HepG2 (cell line): ENCODE measurements around the gene GRIP2. TPM values are rescaled to one million over a fixed set of nuclear protein-coding genes. Genes with fewer than 3 reads are reported as not detected.
A peak's percentile ranks its signal among the peaks of the same experiment; 100 is the strongest.

Source experiments
- ATAC-seq: fragments of 200-7000 bp; cut with Tn5 transposase; 3 replicates; pipeline ENCODE4 v1.9.1; 2020; ENCODE audit warnings: mild to moderate bottlenecking, moderate library complexity
- BruUV-seq: library from RNA; stranded (reverse); fragments of 400-500 nt; replicated peaks from 2 replicates; lab custom pipeline; 2021; lab: Mats Ljungman, UMichigan
- CTCF ChIA-PET: fragments of 300-600 bp; formaldehyde crosslinking; extraction: SDS; loops from one replicate; lab custom pipeline; 2021; ENCODE audit warnings: low total read pairs, inconsistent platforms, low intra/inter-chr PET ratio; lab: Yijun Ruan, JAX
- POLR2A ChIA-PET: fragments of 350-600 bp; sonication (Branson Sonifier 250); formaldehyde crosslinking; loops from one replicate; lab custom pipeline; 2020; ENCODE audit warnings: antibody characterized with exemption, inconsistent platforms; lab: Yijun Ruan, JAX
- DNase-seq: peaks from one replicate; pipeline ENCODE4 v3.0.0-alpha.2; 2015; ENCODE audit warnings: low spot score
- FAIRE-seq: peaks from 3 replicates; lab custom pipeline; 2011; peaks lifted over from hg19 to GRCh38; lab: Jason Lieb, UNC
- H2AFZ ChIP-seq: one replicate; pipeline ENCODE4 v1.6.1; 2011; ENCODE audit warnings: low read length, inconsistent platforms
- H3K27ac ChIP-seq: fragments of 300-600 bp; 3 replicates; pipeline ENCODE4 v1.8.0; 2011; ENCODE audit warnings: mixed run types, mild to moderate bottlenecking, mixed read lengths, low read length, inconsistent platforms; ENCODE audit not compliant: insufficient read depth; ENCODE audit errors: extremely low read length
- H3K27me3 ChIP-seq, 2 experiments: fragments of 200-600 bp in 1 of 2; 2 replicates in 1 of 2; 3 replicates in 1 of 2; pipeline versions ENCODE4 v1.6.0 to v1.8.0; 2011; ENCODE audit warnings: low read length in 2 of 2, mild to moderate bottlenecking in 2 of 2, moderate library complexity in 2 of 2, inconsistent platforms in 1 of 2; ENCODE audit not compliant: insufficient read depth in 2 of 2, control insufficient read depth in 1 of 2
- H3K36me3 ChIP-seq, 2 experiments: fragments of 200-600 bp in 1 of 2; replicated peaks in 1 of 2; 2 replicates in 1 of 2; 3 replicates in 1 of 2; pipeline versions ENCODE4 v1.5.1 to v1.8.0; 2011; ENCODE audit warnings: low read length in 2 of 2, inconsistent platforms in 1 of 2; ENCODE audit not compliant: insufficient read depth in 2 of 2, control insufficient read depth in 1 of 2
- H3K4me1 ChIP-seq: 2 replicates; pipeline ENCODE4 v1.5.1; 2012; ENCODE audit warnings: low read length, inconsistent platforms; ENCODE audit not compliant: insufficient read depth
- H3K4me2 ChIP-seq: 2 replicates; pipeline ENCODE4 v1.6.0; 2011; ENCODE audit warnings: low read depth, low read length, inconsistent platforms
- H3K4me3 ChIP-seq, 3 experiments: fragments of 200-600 bp in 1 of 3; sonication (generic), shearing (Covaris generic) in 1 of 3; replicated peaks in 1 of 3; 2 replicates each; pipeline ENCODE4 v1.5.1; 2011 to 2016; ENCODE audit warnings: low read length in 3 of 3, inconsistent platforms in 2 of 3, low read depth in 2 of 3, mild to moderate bottlenecking in 2 of 3, control low read depth in 1 of 3, mixed read lengths in 1 of 3; ENCODE audit not compliant: insufficient read depth in 1 of 3
- H3K79me2 ChIP-seq: one replicate; pipeline ENCODE4 v1.6.1; 2011; ENCODE audit warnings: low read length, inconsistent platforms; ENCODE audit not compliant: insufficient read depth
- H3K9ac ChIP-seq: 2 replicates; pipeline ENCODE4 v1.6.0; 2011; ENCODE audit warnings: mild to moderate bottlenecking, low read depth, low read length, inconsistent platforms; ENCODE audit not compliant: insufficient read depth
- H3K9me3 ChIP-seq: 2 replicates; pipeline ENCODE4 v1.5.1; 2012; ENCODE audit warnings: mild to moderate bottlenecking, low read length
- H4K20me1 ChIP-seq: 2 replicates; pipeline ENCODE4 v1.6.0; 2011; ENCODE audit warnings: inconsistent platforms, mild to moderate bottlenecking, low read length, moderate library complexity; ENCODE audit not compliant: insufficient read depth
- KLF6 ChIP-seq: IDR thresholded peaks from 2 replicates; pipeline ENCODE4 v1.8.0; 2016; ENCODE audit warnings: missing biosample characterization, missing genetic modification reagents
- POLR2G ChIP-seq: fragments of 200-400 bp; formaldehyde crosslinking; IDR thresholded peaks from 2 replicates; pipeline ENCODE4 v1.6.1; 2018; ENCODE audit warnings: mild to moderate bottlenecking, low read depth, low read length, moderate library complexity
- SOX6 ChIP-seq, 2 experiments: fragments of 450-650 bp in 1 of 2; sonication (generic) in 1 of 2; formaldehyde crosslinking in 1 of 2; IDR thresholded peaks; 2 replicates each; pipeline versions ENCODE4 v1.4.0 to v1.6.1; 2017 to 2020; ENCODE audit warnings: antibody characterized with exemption in 1 of 2, mild to moderate bottlenecking in 1 of 2, missing genetic modification reagents in 1 of 2
- TP53 ChIP-seq: sonication (generic); formaldehyde crosslinking; conservative IDR thresholded peaks from 2 replicates; pipeline ENCODE4 v1.4.0; 2020; ENCODE audit warnings: missing genetic modification reagents
- ZKSCAN1 ChIP-seq: fragments of 150-350 bp; IDR thresholded peaks from 2 replicates; pipeline ENCODE4 v1.6.1; 2014; ENCODE audit warnings: low read length
- ZMYM3 ChIP-seq: sonication (generic); formaldehyde crosslinking; IDR thresholded peaks from 2 replicates; pipeline ENCODE4 v1.5.1; 2020; ENCODE audit warnings: mild to moderate bottlenecking, missing genetic modification reagents
- ZNF567 ChIP-seq: sonication (generic); formaldehyde crosslinking; IDR thresholded peaks from 2 replicates; pipeline ENCODE4 v1.8.1; 2023; ENCODE audit warnings: mild to moderate bottlenecking, missing genetic modification reagents, borderline replicate concordance
- ZNF619 ChIP-seq: sonication (generic); formaldehyde crosslinking; IDR thresholded peaks from 2 replicates; pipeline ENCODE4 v1.4.0; 2020; ENCODE audit warnings: mild to moderate bottlenecking, missing genetic modification reagents
- ZNF629 ChIP-seq: sonication (generic); formaldehyde crosslinking; conservative IDR thresholded peaks from 2 replicates; pipeline ENCODE4 v1.5.0; 2020; ENCODE audit warnings: missing genetic modification reagents
- WGBS: methylation state at CpG from one replicate; pipeline ENCODE4 v1.1.6; 2017; ENCODE audit warnings: low lambda C conversion rate; 5-methylcytosine and 5-hydroxymethylcytosine counted together
- in situ Hi-C: cut with HindIII; loops from 2 replicates; pipeline ENCODE4 v1.10.0; 2017; ENCODE audit warnings: low pct_unique_long_range_greater_than_20kb; ENCODE audit not compliant: extremely low pct_ligation_motif_present
- intact Hi-C: fragments of 100-400 bp; cut with micrococcal nuclease; formaldehyde crosslinking; loops from one replicate; pipeline ENCODE4 v1.10.0; 2022; ENCODE audit not compliant: unreplicated experiment
- polyA plus RNA-seq, 8 experiments: library from polyadenylated mRNA; depleted of rRNA in 3 of 8; stranded (reverse) in 7 of 8; unstranded in 1 of 8; fragments of >200 nt; fragmentation: Illumina TruSeq in 4 of 8; extraction: Trizol in 4 of 8; gene quantifications; 2 replicates each; pipeline versions ENCODE4 v1.2.1 to v1.2.3, GENCODE V29; 2011 to 2016; ENCODE audit warnings: low read depth in 4 of 8, missing spikeins in 1 of 8, mixed read lengths in 1 of 8; ENCODE audit not compliant: insufficient read depth in 1 of 8
- total RNA-seq, 5 experiments: library from RNA; depleted of rRNA; stranded (reverse); fragments of >200 nt; fragmentation: Illumina TruSeq; extraction: Trizol; gene quantifications; 2 replicates each; pipeline ENCODE4 v1.2.3, GENCODE V29; 2016; ENCODE audit warnings: low read depth in 1 of 5

GRIP2 gene
- total and polyA plus RNA-seq, 2 of the 13 experiments (the other 11 are each of a cell fraction or from before 2014, with no cell fraction given), result 0.11 to 0.24 TPM

GRCh38 chr3:14457999-14458398 is 82.1 kb downstream of the GRIP2 start (continued):
- TF ChIP-seq ZNF567, result no peak
- TF ChIP-seq SOX6 (IDR thresholded peaks at IDR 0.05), result no peak
- no peak for TF ChIP-seq SOX6 (CRISPR knock-in tag; IDR thresholded peaks at IDR 0.05)
- TF ChIP-seq KLF6 (CRISPR knock-in tag), result no peak
- no peak for TF ChIP-seq ZKSCAN1

- ChIA-PET CTCF (no interaction called here), POLR2A (no interaction called here)
- Histone ChIP-seq H3K9me3 (no peaks in the 10 kb centered on the region), H3K27ac (no peak overlapping the region), H3K4me1 (peaks cover 2% of the 10 kb centered on the region; the same call in 1 of the 2 replicates), H3K27me3 (no peaks in the 10 kb centered on the region), H4K20me1 (no peaks in the 10 kb centered on the region), H3K9ac (no peak overlapping the region), H2AFZ (no peak overlapping the region), H3K36me3 (peaks cover 8 to 25% of the 10 kb centered on the region in 2 experiments; a peak in 4 of 5 replicates), H3K4me3 (no peak overlapping the region), H3K4me2 (no peak overlapping the region), H3K79me2 (no peaks in the 10 kb centered on the region)
- intact Hi-C loops, result no loop called here
- no peak for ATAC-seq
- WGBS, result 98% methylated on average over 5 of the region's 5 CpGs
- DNase-seq, result no peak
- in situ Hi-C loops, result no loop called here
- no peak for FAIRE-seq
- TF ChIP-seq TP53 (CRISPR knock-in tag) (no peak), ZNF629 (CRISPR knock-in tag) (peak; percentile 93), ZMYM3 (CRISPR knock-in tag) (0 out of 2 replicates have a peak, but pooled peaks have one; percentile 19)
- BruUV-seq, result no TSS peak
Measured at GRCh38 chr3:14457481-14457880, 82.7 kb downstream of the GRIP2 start.

GRCh38 chr3:14456794-14457193 is 83.3 kb downstream of the GRIP2 start:
- H2AFZ ChIP-seq, result no peak overlapping the region
- DNase-seq (no peak), ATAC-seq (no peak), FAIRE-seq (no peak)
- TF ChIP-seq POLR2G, result 0 out of 2 replicates have a peak, but pooled peaks have one; percentile 28
- no peak for TF ChIP-seq ZNF619 (CRISPR knock-in tag)
- peaks cover 9% of the 10 kb centered on the region for H3K4me1 ChIP-seq
- no TSS peak for BruUV-seq
- no peaks in the 10 kb centered on the region for H3K79me2 ChIP-seq
- H3K36me3 ChIP-seq, result peaks cover 8 to 32% of the 10 kb centered on the region in 2 experiments; a peak in 4 of 5 replicates
- no peak overlapping the region for H3K4me2 ChIP-seq
- H3K4me3 ChIP-seq, result no peak overlapping the region
- no peaks in the 10 kb centered on the region for H3K9me3 ChIP-seq
- H3K27ac ChIP-seq, result no peak overlapping the region
- ChIA-PET POLR2A (no interaction called here), CTCF (no interaction called here)
- intact Hi-C loops, result no loop called here
- 100% methylated on average over 3 of the region's 8 CpGs for WGBS
- no peak overlapping the region for H3K9ac ChIP-seq
- no peaks in the 10 kb centered on the region for H4K20me1 ChIP-seq
- H3K27me3 ChIP-seq, result no peaks in the 10 kb centered on the region
- in situ Hi-C loops, result no loop called here
